Loucy (cell line): ENCODE data around the gene CYP2F1.

ENCODE experiments used
- CTCF ChIP-seq: fragments of 200-600 bp; sonication (generic); conservative IDR thresholded peaks from 2 replicates; pipeline ENCODE4 v1.5.1; 2014; ENCODE audit warnings: mild to moderate bottlenecking, antibody characterized with exemption, low read length
- EZH2phosphoT487 ChIP-seq: fragments of 200-600 bp; IDR thresholded peaks from 2 replicates; pipeline ENCODE4 v1.6.1; 2018; ENCODE audit warnings: antibody characterized with exemption, mild to moderate bottlenecking, moderate library complexity, borderline replicate concordance

GRCh38 chr19:41172297-41173164 is 58.3 kb downstream of the CYP2F1 start:
- peak; percentile 17; the same call in 1 of the 2 replicates for TF ChIP-seq CTCF
- no peak for TF ChIP-seq EZH2phosphoT487
